ENCODE results near the gene CRIM1. TPM values are rescaled to one million over a fixed set of nuclear protein-coding genes. Genes with fewer than 3 reads are reported as not detected.

Gene CRIM1
- total and polyA plus RNA-seq, 2 experiments from 2014 or later: 76.4 to 485 TPM

DNA sequence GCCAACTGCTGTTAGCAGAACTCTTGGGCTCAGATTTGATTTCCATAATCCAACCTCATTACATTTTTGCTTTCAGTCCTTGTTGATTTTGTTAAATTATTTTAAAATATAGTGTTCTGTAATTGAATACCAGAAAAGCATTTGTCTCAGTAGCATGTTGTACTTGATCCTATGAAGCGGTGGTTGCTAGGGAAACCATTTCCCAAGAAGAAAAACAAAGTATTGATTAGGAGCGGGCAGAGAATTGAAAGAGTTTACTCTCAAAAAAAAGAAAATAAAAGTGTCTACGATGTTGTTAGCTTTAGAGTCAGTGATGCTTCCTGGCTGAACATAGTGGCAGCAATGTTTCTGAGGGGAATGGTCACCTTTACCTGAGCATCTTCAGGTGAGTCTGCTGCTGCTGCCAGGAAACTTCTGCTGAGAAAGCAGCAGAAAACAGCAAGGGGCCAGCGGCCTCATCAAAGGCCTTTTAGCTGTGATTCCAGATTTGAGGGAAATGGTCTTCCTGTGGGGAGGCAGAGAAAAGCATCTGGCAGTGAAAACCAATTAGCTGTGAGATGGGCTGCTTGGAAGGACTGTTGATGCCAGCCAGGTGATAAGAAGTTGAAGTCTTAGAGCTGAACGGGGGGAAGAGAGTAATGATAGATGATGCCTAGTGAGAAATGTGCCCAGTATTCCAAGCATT, 37.1 kb downstream of the CRIM1 start:
- in situ Hi-C loops (cut with MboI): no loop called here
- H2AFZ ChIP-seq: no peak overlapping the region
- WGBS, 2 experiments (ENCODE audit: low coverage in 1 of 2, low lambda C conversion rate in 2 of 2, missing lambda C conversion rate in 2 of 2): 90 to 92% methylated on average over 5 of the region's 5 CpGs
- H3F3A ChIP-seq (ENCODE audit: insufficient read depth): peaks cover 97% of the 10 kb centered on the region
- peaks cover 52% of the 10 kb centered on the region for H3K4me1 ChIP-seq (ENCODE audit: insufficient read depth)
- TF ChIP-seq EZH2 (IDR thresholded peaks at IDR 0.05; ENCODE audit: insufficient read depth, poor library complexity, severe bottlenecking): no peak
- no peak for TF ChIP-seq EZH2phosphoT487 (IDR thresholded peaks at IDR 0.05; ENCODE audit: insufficient read depth, low read depth)
- no peak for DNase-seq
- no peak overlapping the region; the same call in 1 of the 2 replicates for H3K9ac ChIP-seq
- H3K36me3 ChIP-seq (ENCODE audit: low read depth): peaks cover 69% of the 10 kb centered on the region
- no peak overlapping the region for H3K4me3 ChIP-seq
- no peaks in the 10 kb centered on the region for H3K9me3 ChIP-seq (ENCODE audit: low read depth)
- H3K27me3 ChIP-seq (replicated peaks; ENCODE audit: insufficient read depth): no peaks in the 10 kb centered on the region
- peaks cover 100% of the 10 kb centered on the region for H3K79me2 ChIP-seq (ENCODE audit: insufficient read depth)
- H3K9me2 ChIP-seq (ENCODE audit: insufficient read depth): no peaks in the 10 kb centered on the region
- H3K27ac ChIP-seq: peak overlapping the region; percentile 0; the same call in 1 of the 2 replicates
- H3K4me2 ChIP-seq (ENCODE audit: unreplicated experiment): no peak overlapping the region
- peaks cover 36% of the 10 kb centered on the region; the same call in 1 of the 2 replicates for H4K20me1 ChIP-seq (ENCODE audit: insufficient read depth)

DNA sequence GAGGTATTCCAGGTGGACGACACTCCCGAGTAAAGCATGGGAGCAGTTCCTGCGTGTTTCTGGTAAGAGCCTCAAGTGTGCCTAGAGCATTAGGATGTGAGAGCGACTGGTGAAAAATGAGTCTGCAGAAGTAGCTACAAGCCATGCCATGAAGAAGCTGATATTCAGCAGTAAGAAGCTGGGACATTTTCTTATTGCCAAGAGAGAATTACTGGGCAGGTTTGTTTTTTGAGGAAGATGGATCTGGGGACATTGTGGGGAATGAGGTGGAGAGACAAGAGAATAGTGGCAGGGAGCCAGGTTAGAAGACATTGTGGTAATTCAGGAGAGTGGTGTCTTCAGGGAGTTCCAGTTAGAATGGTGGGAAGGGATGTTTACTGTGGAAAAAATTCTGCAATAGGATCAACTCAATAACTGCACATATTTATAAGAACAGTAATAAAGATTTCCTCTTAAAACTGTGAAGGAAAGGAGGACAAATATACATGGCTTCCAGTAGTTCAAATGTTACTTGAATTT, 38.2 kb downstream of the CRIM1 start:
- 96 to 99% methylated on average over 4 of the region's 4 CpGs for WGBS, 2 experiments (ENCODE audit: low coverage in 1 of 2, low lambda C conversion rate in 2 of 2, missing lambda C conversion rate in 2 of 2)
- in situ Hi-C loops (cut with MboI): no loop called here
- H3K79me2 ChIP-seq (ENCODE audit: insufficient read depth): peaks cover 100% of the 10 kb centered on the region

DNA sequence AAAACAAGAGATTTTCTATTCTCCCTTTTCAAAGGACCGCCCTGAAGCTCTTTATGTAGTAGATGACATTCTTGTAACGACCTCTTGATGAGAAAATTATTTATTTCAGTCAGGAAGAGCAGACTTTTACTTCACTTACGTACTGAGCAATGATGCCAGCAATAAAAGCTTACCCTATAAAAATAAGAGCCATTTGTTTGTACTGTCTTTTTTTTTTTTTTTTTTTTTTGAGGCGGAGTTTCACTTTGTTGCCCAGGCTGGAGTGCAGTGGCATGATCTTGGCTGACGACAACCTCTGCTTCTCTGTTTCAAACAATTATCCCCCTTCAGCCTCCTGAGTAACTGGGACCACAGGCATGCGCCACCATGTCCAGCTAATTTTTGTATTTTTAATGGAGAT, 39.2 kb downstream of the CRIM1 start:
- H3K4me1 ChIP-seq (ENCODE audit: insufficient read depth): peaks cover 44% of the 10 kb centered on the region
- 94 to 96% methylated on average over 6 of the region's 6 CpGs for WGBS, 2 experiments (ENCODE audit: low coverage in 1 of 2, low lambda C conversion rate in 2 of 2, missing lambda C conversion rate in 2 of 2)
- H4K20me1 ChIP-seq (ENCODE audit: insufficient read depth): peaks cover 45% of the 10 kb centered on the region; the same call in 1 of the 2 replicates

More for the DNA sequence above, 38.2 kb downstream of the CRIM1 start:
- peaks cover 97% of the 10 kb centered on the region for H3F3A ChIP-seq (ENCODE audit: insufficient read depth)
- H3K27ac ChIP-seq: 0 out of 2 replicates have a peak overlapping the region, but pooled peaks have one; percentile 19
- no peak overlapping the region for H3K9ac ChIP-seq
- H3K4me1 ChIP-seq (ENCODE audit: insufficient read depth): peaks cover 44% of the 10 kb centered on the region
- DNase-seq: peak; percentile 40
- H4K20me1 ChIP-seq (ENCODE audit: insufficient read depth): peaks cover 41% of the 10 kb centered on the region; the same call in 1 of the 2 replicates
- no peaks in the 10 kb centered on the region for H3K9me2 ChIP-seq (ENCODE audit: insufficient read depth)
- TF ChIP-seq EZH2 (IDR thresholded peaks at IDR 0.05; ENCODE audit: insufficient read depth, poor library complexity, severe bottlenecking) (no peak), EZH2phosphoT487 (IDR thresholded peaks at IDR 0.05; ENCODE audit: insufficient read depth, low read depth) (no peak)
- no peaks in the 10 kb centered on the region for H3K9me3 ChIP-seq (ENCODE audit: low read depth)
- no peak overlapping the region for H2AFZ ChIP-seq
- no peak overlapping the region for H3K4me3 ChIP-seq
- no peaks in the 10 kb centered on the region for H3K27me3 ChIP-seq (replicated peaks; ENCODE audit: insufficient read depth)
- H3K36me3 ChIP-seq (ENCODE audit: low read depth): peaks cover 74% of the 10 kb centered on the region
- no peak overlapping the region for H3K4me2 ChIP-seq (ENCODE audit: unreplicated experiment)

DNA sequence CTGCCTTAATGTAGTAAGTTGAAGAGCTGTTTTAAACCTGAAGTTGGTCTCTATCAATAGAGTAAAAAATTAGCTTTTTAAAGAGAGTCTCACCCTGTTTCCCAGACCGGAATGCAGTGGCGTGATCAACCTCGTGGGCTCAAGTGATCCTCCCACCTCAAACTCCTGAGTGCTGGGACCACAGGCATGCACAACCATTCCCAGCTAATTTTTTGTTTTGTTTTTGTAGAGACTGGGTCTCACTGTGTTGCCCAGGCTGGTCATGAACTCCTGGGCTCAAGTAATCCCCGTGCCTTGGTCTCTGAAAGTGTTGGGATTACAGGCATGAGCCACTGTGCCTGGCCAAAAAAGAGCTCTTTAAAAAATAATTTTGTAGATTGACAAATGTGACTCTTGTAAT, 40.3 kb downstream of the CRIM1 start:
- WGBS, 2 experiments (ENCODE audit: low coverage in 1 of 2, low lambda C conversion rate in 2 of 2, missing lambda C conversion rate in 2 of 2): 96 to 98% methylated on average over 4 of the region's 4 CpGs
- Histone ChIP-seq H3K9me3 (ENCODE audit: low read depth) (no peaks in the 10 kb centered on the region), H4K20me1 (ENCODE audit: insufficient read depth) (peaks cover 46% of the 10 kb centered on the region; the same call in 1 of the 2 replicates), H3K27ac (peak overlapping the region; percentile 6), H3K4me3 (no peak overlapping the region), H3K4me1 (ENCODE audit: insufficient read depth) (peaks cover 42% of the 10 kb centered on the region), H3K9ac (no peak overlapping the region), H2AFZ (no peak overlapping the region), H3K4me2 (ENCODE audit: unreplicated experiment) (no peak overlapping the region), H3K27me3 (replicated peaks; ENCODE audit: insufficient read depth) (no peaks in the 10 kb centered on the region), H3F3A (ENCODE audit: insufficient read depth) (peaks cover 97% of the 10 kb centered on the region), H3K36me3 (ENCODE audit: low read depth) (peaks cover 71% of the 10 kb centered on the region), H3K79me2 (ENCODE audit: insufficient read depth) (peaks cover 100% of the 10 kb centered on the region), H3K9me2 (ENCODE audit: insufficient read depth) (no peaks in the 10 kb centered on the region)
- no peak for TF ChIP-seq EZH2 (IDR thresholded peaks at IDR 0.05; ENCODE audit: insufficient read depth, poor library complexity, severe bottlenecking)
- no peak for TF ChIP-seq EZH2phosphoT487 (IDR thresholded peaks at IDR 0.05; ENCODE audit: insufficient read depth, low read depth)
- DNase-seq: no peak
- in situ Hi-C loops (cut with MboI): no loop called here

More for the DNA sequence above, 39.2 kb downstream of the CRIM1 start:
- H2AFZ ChIP-seq: no peak overlapping the region
- TF ChIP-seq EZH2 (IDR thresholded peaks at IDR 0.05; ENCODE audit: insufficient read depth, poor library complexity, severe bottlenecking) (no peak), EZH2phosphoT487 (IDR thresholded peaks at IDR 0.05; ENCODE audit: insufficient read depth, low read depth) (no peak)
- H3F3A ChIP-seq (ENCODE audit: insufficient read depth): peaks cover 97% of the 10 kb centered on the region
- no peak overlapping the region for H3K4me3 ChIP-seq
- H3K4me2 ChIP-seq (ENCODE audit: unreplicated experiment): no peak overlapping the region
- no peak overlapping the region for H3K27ac ChIP-seq
- H3K79me2 ChIP-seq (ENCODE audit: insufficient read depth): peaks cover 100% of the 10 kb centered on the region
- no peak overlapping the region for H3K9ac ChIP-seq
- in situ Hi-C loops (cut with MboI): no loop called here
- H3K9me2 ChIP-seq (ENCODE audit: insufficient read depth): no peaks in the 10 kb centered on the region
- peaks cover 75% of the 10 kb centered on the region for H3K36me3 ChIP-seq (ENCODE audit: low read depth)
- H3K27me3 ChIP-seq (replicated peaks; ENCODE audit: insufficient read depth): no peaks in the 10 kb centered on the region
- DNase-seq: no peak
- no peaks in the 10 kb centered on the region for H3K9me3 ChIP-seq (ENCODE audit: low read depth)

Measured in GM23248 (cell line).